Endothelial cell of umbilical vein (primary cell): ENCODE results near the gene YJU2. TPM values are rescaled to one million over a fixed set of nuclear protein-coding genes. Genes with fewer than 3 reads are reported as not detected.
A peak's percentile ranks its signal among the peaks of the same experiment; 100 is the strongest.

ENCODE experiments used
- BruUV-seq: library from RNA; stranded (reverse); fragments of 400-500 nt; replicated peaks from 2 replicates; lab custom pipeline; 2021; lab: Mats Ljungman, UMichigan
- CTCF ChIA-PET: fragments of 300-600, 350-600 bp; sonication (Branson Sonifier 250); formaldehyde crosslinking; loops from one replicate; lab custom pipeline; 2021; ENCODE audit warnings: antibody characterized with exemption, inconsistent platforms; lab: Charles Lee
- POLR2A ChIA-PET: fragments of 300-600, 350-600 bp; sonication (Branson Sonifier 250); formaldehyde crosslinking; loops from one replicate; lab custom pipeline; 2021; ENCODE audit warnings: antibody characterized with exemption, inconsistent platforms; lab: Charles Lee
- DNase-seq: peaks from one replicate; pipeline ENCODE4 v3.0.0-alpha.2; 2011; ENCODE audit warnings: low read depth, low spot score
- FAIRE-seq: peaks from 2 replicates; lab custom pipeline; 2011; peaks lifted over from hg19 to GRCh38; lab: Jason Lieb, UNC
- H2AFZ ChIP-seq: 2 replicates; pipeline ENCODE4 v1.6.0; 2012; ENCODE audit warnings: low read depth, low read length, control low read depth, inconsistent platforms
- H3K27ac ChIP-seq: 2 replicates; pipeline ENCODE4 v1.5.1; 2011; ENCODE audit warnings: low read depth, mild to moderate bottlenecking, control low read depth, low read length, moderate library complexity; ENCODE audit not compliant: insufficient read depth
- H3K27me3 ChIP-seq, 2 experiments: 2 replicates each; pipeline versions ENCODE4 v1.6.0 to v1.6.1; 2011; ENCODE audit warnings: low read length in 2 of 2, mixed read lengths in 1 of 2; ENCODE audit not compliant: control insufficient read depth in 2 of 2, insufficient read depth in 2 of 2
- H3K36me3 ChIP-seq, 2 experiments: 2 replicates in 1 of 2; 3 replicates in 1 of 2; pipeline ENCODE4 v1.5.1; 2011; ENCODE audit warnings: low read length in 2 of 2, mild to moderate bottlenecking in 1 of 2, moderate library complexity in 1 of 2; ENCODE audit not compliant: control insufficient read depth in 2 of 2, insufficient read depth in 2 of 2; ENCODE audit errors: extremely low read depth in 1 of 2
- H3K4me1 ChIP-seq: 3 replicates; pipeline ENCODE4 v1.5.1; 2011; ENCODE audit warnings: mild to moderate bottlenecking, low read length; ENCODE audit not compliant: control insufficient read depth, insufficient read depth; ENCODE audit errors: extremely low read depth
- H3K4me2 ChIP-seq: 2 replicates; pipeline ENCODE4 v1.6.1; 2011; ENCODE audit warnings: low read length, control low read depth, mixed read lengths; ENCODE audit not compliant: insufficient read depth
- H3K4me3 ChIP-seq, 3 experiments: fragments of 200-600 bp in 1 of 3; sonication (generic), shearing (Covaris generic) in 1 of 3; replicated peaks in 1 of 3; 2 replicates each; pipeline ENCODE4 v1.5.1; 2011 to 2016; ENCODE audit warnings: control low read depth in 3 of 3, low read length in 3 of 3, mild to moderate bottlenecking in 2 of 3, inconsistent platforms in 1 of 3, low read depth in 1 of 3, moderate library complexity in 1 of 3; ENCODE audit not compliant: insufficient read depth in 1 of 3
- H3K79me2 ChIP-seq: 2 replicates; pipeline ENCODE4 v1.6.0; 2012; ENCODE audit warnings: low read length, inconsistent platforms; ENCODE audit not compliant: control insufficient read depth, insufficient read depth
- H3K9ac ChIP-seq: replicated peaks from 2 replicates; pipeline ENCODE3; 2011; ENCODE audit warnings: low read length, control low read depth; ENCODE audit not compliant: insufficient read depth; ENCODE audit errors: extremely low read depth
- H3K9me1 ChIP-seq: replicated peaks from 3 replicates; pipeline ENCODE4 v1.6.0; 2011; ENCODE audit warnings: mild to moderate bottlenecking, low read length; ENCODE audit not compliant: control insufficient read depth, insufficient read depth; ENCODE audit errors: extremely low read depth
- H3K9me3 ChIP-seq: replicated peaks from 2 replicates; pipeline ENCODE4 v1.5.1; 2012; ENCODE audit warnings: low read length, inconsistent platforms; ENCODE audit not compliant: control insufficient read depth, insufficient read depth
- H4K20me1 ChIP-seq: replicated peaks from 2 replicates; pipeline ENCODE3; 2011; ENCODE audit warnings: mild to moderate bottlenecking, low read length; ENCODE audit not compliant: control insufficient read depth, insufficient read depth; ENCODE audit errors: extremely low read depth
- CTCF ChIP-seq, 2 donors: IDR thresholded peaks; 1 replicate in 1 of 2; 2 replicates in 1 of 2; pipeline ENCODE4 v1.5.1; 2011; ENCODE audit warnings: low read length in 2 of 2, mild to moderate bottlenecking in 2 of 2, moderate library complexity in 2 of 2, control low read depth in 1 of 2, inconsistent platforms in 1 of 2, low read depth in 1 of 2; ENCODE audit not compliant: insufficient read depth in 1 of 2; ENCODE audit errors: extremely low read depth in 1 of 2
- FOS ChIP-seq: IDR thresholded peaks from 2 replicates; pipeline ENCODE4 v1.6.1; 2011; ENCODE audit warnings: mild to moderate bottlenecking, low read length, moderate library complexity, borderline replicate concordance; ENCODE audit not compliant: insufficient read depth
- dilution Hi-C: fragments of 300-500 bp; cut with MboI; formaldehyde crosslinking; loops from one replicate; pipeline ENCODE4 v1.15.0; 2019; ENCODE audit warnings: low sequenced_read_pairs; ENCODE audit not compliant: extremely low pct_ligation_motif_present
- intact Hi-C: fragments of 100-400 bp; cut with micrococcal nuclease; formaldehyde crosslinking; loops from one replicate; pipeline ENCODE4 v1.10.0; 2022
- polyA plus RNA-seq, 4 experiments: library from polyadenylated mRNA; depleted of rRNA in 3 of 4; stranded (reverse) in 3 of 4; unstranded in 1 of 4; fragments of >200 nt; gene quantifications; 2 replicates each; pipeline versions ENCODE4 v1.2.1 to v1.2.3, GENCODE V29; 2011 to 2012; ENCODE audit warnings: missing spikeins in 1 of 4
- total RNA-seq: library from RNA; stranded (reverse); gene quantifications from 2 replicates; pipeline ENCODE4 v1.2.3, GENCODE V29; 2021

Gene YJU2
- total and polyA plus RNA-seq, 2 donors (not counting 3 experiments of a cell fraction or from before 2014, with no cell fraction given): 20.7 to 21.5 TPM

- FAIRE-seq (no peak), DNase-seq (peak; percentile 26)
- H4K20me1 ChIP-seq: no peaks in the 10 kb centered on the region
- no TSS peak for BruUV-seq
- peaks cover 0 to 17% of the 10 kb centered on the region in 2 experiments for H3K36me3 ChIP-seq
- ChIA-PET CTCF (interaction anchor here (0.6 to 4.9 kb wide), 39 partner anchors 8 to 524 kb away, joined by 3 to 120 read pairs (median 4); partner anchors contain the start of genes CHAF1A, EBI3, MPND and PLIN4), POLR2A (no interaction called here)
- no peaks in the 10 kb centered on the region for H3K79me2 ChIP-seq
- no peak overlapping the region for H3K4me2 ChIP-seq
- H3K9ac ChIP-seq: no peak overlapping the region
- H3K4me1 ChIP-seq: no peaks in the 10 kb centered on the region
- no peak overlapping the region for H2AFZ ChIP-seq
- no peak overlapping the region for H3K27ac ChIP-seq
- TF ChIP-seq FOS: no peak
- peak; percentile 66 to 88 for TF ChIP-seq CTCF (IDR thresholded peaks at IDR 0.05; ENCODE audit: extremely low read depth in 1 of 2, insufficient read depth in 1 of 2, low read depth in 1 of 2, low read length in 2 of 2)
- H3K9me3 ChIP-seq: no peaks in the 10 kb centered on the region
- dilution Hi-C loops: no loop called here
- H3K9me1 ChIP-seq: no peaks in the 10 kb centered on the region
- intact Hi-C loops: loop anchor here (1.0 kb wide), 2 partner anchors 85 to 132 kb away; no protein-coding TSS in a partner anchor
- no peaks in the 10 kb centered on the region for H3K27me3 ChIP-seq
- H3K4me3 ChIP-seq: no peak overlapping the region
These were observed 20.4 kb downstream of the YJU2 start for GRCh38 chr19:4267101-4267900.
